Choroid plexus epithelial cell (primary cell): Measurements from ENCODE around the gene CMTM8.
A peak's percentile ranks its signal among the peaks of the same experiment; 100 is the strongest.

Experiments
- DNase-seq: peaks from one replicate; pipeline ENCODE4 v3.0.0-alpha.2; 2010; ENCODE audit warnings: low read depth
- H3K4me3 ChIP-seq: 2 replicates; pipeline ENCODE4 v1.5.1; 2011; ENCODE audit warnings: low read depth, mild to moderate bottlenecking, control low read depth, low read length, moderate library complexity
- CTCF ChIP-seq: conservative IDR thresholded peaks from 2 replicates; pipeline ENCODE4 v1.5.1; 2011; ENCODE audit warnings: low read depth, mild to moderate bottlenecking, control low read depth, inconsistent platforms, low read length, moderate library complexity

The CMTM8 gene

GRCh38 chr3:32229565-32229964 is 8.9 kb upstream of the CMTM8 start:
- TF ChIP-seq CTCF = no peak
- no peak overlapping the region for H3K4me3 ChIP-seq
- no peak for DNase-seq

GRCh38 chr3:32236377-32236776 is 2.1 kb upstream of the CMTM8 start:
- no peak for DNase-seq
- no peak for TF ChIP-seq CTCF
- no peak overlapping the region for H3K4me3 ChIP-seq

GRCh38 chr3:32237670-32238452 is 619 bp upstream of the CMTM8 start:
- H3K4me3 ChIP-seq = peak overlapping the region; percentile 73
- no peak for DNase-seq
- no peak for TF ChIP-seq CTCF

GRCh38 chr3:32239307-32240158 is 1.1 kb downstream of the CMTM8 start:
- H3K4me3 ChIP-seq = peak overlapping the region; percentile 73
- DNase-seq = no peak
- no peak for TF ChIP-seq CTCF

GRCh38 chr3:32240159-32240545 is 1.7 kb downstream of the CMTM8 start:
- no peak overlapping the region for H3K4me3 ChIP-seq

GRCh38 chr3:32241100-32241499 is 2.6 kb downstream of the CMTM8 start:
- no peak overlapping the region for H3K4me3 ChIP-seq
- no peak for DNase-seq
- no peak for TF ChIP-seq CTCF

More at GRCh38 chr3:32240159-32240545, 1.7 kb downstream of the CMTM8 start:
- TF ChIP-seq CTCF = peak; percentile 69
- DNase-seq = peak; percentile 68
